Liver (tissue), 9 donors: Measurements from ENCODE around the gene SLC9A4. TPM values are rescaled to one million over a fixed set of nuclear protein-coding genes. Genes with fewer than 3 reads are reported as not detected.

Experiments
- DNase-seq: peaks from one replicate; pipeline ENCODE4 v3.0.0-alpha.2; 2017; ENCODE audit warnings: low spot score
- H3K27ac ChIP-seq, 2 donors: one replicate each; pipeline ENCODE4 v1.7.0; 2013; ENCODE audit warnings: inconsistent platforms in 2 of 2, low read length in 2 of 2, control low read depth in 1 of 2, low read depth in 1 of 2, mild to moderate bottlenecking in 1 of 2
- H3K27me3 ChIP-seq, 4 donors: one replicate each; pipeline versions ENCODE4 v1.6.1 to v1.7.0; 2013; ENCODE audit warnings: low read length in 3 of 4, inconsistent platforms in 1 of 4, mild to moderate bottlenecking in 1 of 4, moderate library complexity in 1 of 4; ENCODE audit not compliant: control insufficient read depth in 4 of 4, insufficient read depth in 4 of 4
- H3K36me3 ChIP-seq, 4 donors: one replicate each; pipeline versions ENCODE4 v1.6.1 to v1.7.0; 2013; ENCODE audit warnings: low read length in 3 of 4, mild to moderate bottlenecking in 3 of 4, low read depth in 1 of 4, moderate library complexity in 1 of 4; ENCODE audit not compliant: control insufficient read depth in 4 of 4, insufficient read depth in 3 of 4
- H3K4me1 ChIP-seq, 4 donors: one replicate each; pipeline versions ENCODE4 v1.6.1 to v1.7.0; 2013; ENCODE audit warnings: low read length in 3 of 4, mild to moderate bottlenecking in 3 of 4, moderate library complexity in 1 of 4; ENCODE audit not compliant: control insufficient read depth in 4 of 4, insufficient read depth in 4 of 4
- H3K4me3 ChIP-seq, 3 donors: one replicate each; pipeline versions ENCODE4 v1.6.1 to v1.7.0; 2013; ENCODE audit warnings: low read length in 3 of 3, control low read depth in 1 of 3, low read depth in 1 of 3, mild to moderate bottlenecking in 1 of 3
- H3K9ac ChIP-seq, 2 donors: one replicate each; pipeline ENCODE4 v1.7.0; 2013; ENCODE audit warnings: low read length in 2 of 2, mild to moderate bottlenecking in 2 of 2, moderate library complexity in 2 of 2, control low read depth in 1 of 2, low read depth in 1 of 2
- H3K9me3 ChIP-seq, 4 donors: one replicate each; pipeline versions ENCODE4 v1.6.1 to v1.7.0; 2013; ENCODE audit warnings: low read length in 3 of 4; ENCODE audit not compliant: control insufficient read depth in 4 of 4
- FOXA1 ChIP-seq: IDR thresholded peaks from 2 replicates; pipeline ENCODE4 v1.6.1; 2016; ENCODE audit warnings: antibody characterized with exemption
- GABPA ChIP-seq, 2 donors: IDR thresholded peaks in 1 of 2; conservative IDR thresholded peaks in 1 of 2; 2 replicates each; pipeline ENCODE4 v1.6.1; 2016; ENCODE audit warnings: antibody characterized with exemption in 2 of 2, mild to moderate bottlenecking in 1 of 2, moderate library complexity in 1 of 2
- HNF4G ChIP-seq: IDR thresholded peaks from 2 replicates; pipeline ENCODE4 v1.6.1; 2016; ENCODE audit warnings: antibody characterized with exemption
- NR2F2 ChIP-seq: IDR thresholded peaks from 2 replicates; pipeline ENCODE4 v1.6.1; 2016; ENCODE audit warnings: antibody characterized with exemption
- RAD21 ChIP-seq, 2 donors: IDR thresholded peaks; 2 replicates each; pipeline ENCODE4 v1.6.1; 2016; ENCODE audit warnings: antibody characterized with exemption in 2 of 2, mild to moderate bottlenecking in 2 of 2
- RXRA ChIP-seq, 2 donors: IDR thresholded peaks; 2 replicates each; pipeline ENCODE4 v1.6.1; 2017 to 2018; ENCODE audit warnings: antibody characterized with exemption in 2 of 2, mild to moderate bottlenecking in 1 of 2
- TAF1 ChIP-seq: conservative IDR thresholded peaks from 2 replicates; pipeline ENCODE4 v1.6.1; 2016; ENCODE audit warnings: antibody characterized with exemption, mild to moderate bottlenecking
- YY1 ChIP-seq: IDR thresholded peaks from 2 replicates; pipeline ENCODE4 v1.6.1; 2016; ENCODE audit warnings: antibody characterized with exemption, mild to moderate bottlenecking
- WGBS: extraction: QIAGEN DNeasy Blood & Tissue Kit; methylation state at CpG from one replicate; pipeline ENCODE4 v1.1.7; 2013; 5-methylcytosine and 5-hydroxymethylcytosine counted together
- polyA plus RNA-seq, 2 donors: library from polyadenylated mRNA; stranded (reverse) in 1 of 2; unstranded in 1 of 2; fragments of 200-250 nt in 1 of 2; fragments of >200 nt in 1 of 2; fragmentation: Nextera tagmentation in 1 of 2; extraction: Ambion mirVana in 1 of 2; gene quantifications; one replicate each; pipeline versions ENCODE4 v1.2.1 to v1.2.3, GENCODE V29; 2013 to 2015
- total RNA-seq, 2 donors: library from RNA; depleted of rRNA; stranded (reverse); fragments of >200 nt; gene quantifications; one replicate each; pipeline ENCODE4 v1.2.3, GENCODE V29; 2014
- TF ChIP-seq, protein P1 (sequence below): IDR thresholded peaks from 2 replicates; pipeline ENCODE4 v1.6.1; 2016; ENCODE audit warnings: antibody characterized with exemption
- TF ChIP-seq, protein P2 (sequence below): IDR thresholded peaks from 2 replicates; pipeline ENCODE4 v1.6.1; 2016; ENCODE audit warnings: antibody characterized with exemption
- TF ChIP-seq, protein P3 (sequence below): IDR thresholded peaks from 2 replicates; pipeline ENCODE4 v1.6.1; 2016; ENCODE audit warnings: antibody characterized with exemption, mild to moderate bottlenecking
- donor health status: healthy.
- donor health status: healthy.
- donor health status: healthy.
- donor health status: healthy.
- donor health status: healthy.

Gene SLC9A4
- total and polyA plus RNA-seq, 4 donors, result not detected

DNA sequence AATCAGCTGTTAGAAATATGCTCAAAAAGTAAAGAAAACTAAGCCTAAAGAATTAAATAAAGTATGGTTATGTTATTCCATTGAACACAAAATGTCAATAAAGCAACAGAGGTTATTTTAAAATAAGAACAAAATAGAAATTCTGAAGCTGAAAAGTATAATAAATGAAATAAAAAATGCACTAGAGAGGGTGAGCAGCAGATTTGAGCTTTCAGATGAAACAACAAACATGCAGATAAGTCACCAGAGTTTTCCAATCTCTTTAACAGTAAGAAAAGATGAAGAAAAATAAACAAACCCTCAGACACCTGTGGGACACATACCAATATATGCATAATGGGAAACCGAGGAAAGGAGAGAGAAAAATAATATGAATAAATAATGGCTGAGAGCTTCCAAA lies 76.0 kb downstream of the SLC9A4 start:
- H3K9me3 ChIP-seq, result peaks cover 3 to 12% (median 7%) of the 10 kb centered on the region in 4 donors
- TF ChIP-seq, protein P1, sequence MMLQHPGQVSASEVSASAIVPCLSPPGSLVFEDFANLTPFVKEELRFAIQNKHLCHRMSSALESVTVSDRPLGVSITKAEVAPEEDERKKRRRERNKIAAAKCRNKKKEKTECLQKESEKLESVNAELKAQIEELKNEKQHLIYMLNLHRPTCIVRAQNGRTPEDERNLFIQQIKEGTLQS, result no peak
- TF ChIP-seq RXRA (IDR thresholded peaks at IDR 0.05) (no peak), HNF4G (no peak)
- TF ChIP-seq, protein P2, sequence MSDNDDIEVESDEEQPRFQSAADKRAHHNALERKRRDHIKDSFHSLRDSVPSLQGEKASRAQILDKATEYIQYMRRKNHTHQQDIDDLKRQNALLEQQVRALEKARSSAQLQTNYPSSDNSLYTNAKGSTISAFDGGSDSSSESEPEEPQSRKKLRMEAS, result no peak
- no peak overlapping the region for H3K9ac ChIP-seq
- 75% methylated on average over 1 of the region's 1 CpG for WGBS
- no peak overlapping the region for H3K4me3 ChIP-seq
- peaks cover 0 to 2% (median 0%) of the 10 kb centered on the region in 4 donors for H3K27me3 ChIP-seq
- H3K27ac ChIP-seq, result no peak overlapping the region
- no peaks in the 10 kb centered on the region for H3K4me1 ChIP-seq
- H3K36me3 ChIP-seq, result no peaks in the 10 kb centered on the region
- no peak for DNase-seq

DNA sequence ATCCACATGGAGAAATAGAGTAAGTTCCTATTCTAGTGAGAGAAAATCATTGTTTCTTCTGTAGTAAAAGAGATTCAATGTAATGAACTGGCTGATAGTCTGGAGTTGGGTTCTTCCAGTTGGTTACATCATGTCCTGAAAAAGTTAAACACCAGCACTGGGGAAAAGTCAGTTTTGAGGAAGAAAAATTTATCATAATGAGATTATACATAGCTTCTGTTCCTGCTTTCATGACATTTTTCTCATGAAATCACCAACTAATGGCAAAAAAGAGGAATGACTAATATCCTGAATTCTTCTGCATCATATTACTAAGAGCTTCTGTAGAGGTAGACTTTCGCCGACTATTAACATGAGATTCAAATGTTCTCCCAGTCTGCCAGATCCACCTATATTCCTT lies 77.1 kb downstream of the SLC9A4 start:
- 95% methylated on average over 2 of the region's 2 CpGs for WGBS
- Histone ChIP-seq H3K4me1 (no peaks in the 10 kb centered on the region), H3K27me3 (no peaks in the 10 kb centered on the region), H3K9ac (no peak overlapping the region), H3K36me3 (no peaks in the 10 kb centered on the region), H3K27ac (no peak overlapping the region), H3K4me3 (no peak overlapping the region), H3K9me3 (peaks cover 3 to 12% (median 7%) of the 10 kb centered on the region in 4 donors)
- TF ChIP-seq RAD21 (IDR thresholded peaks at IDR 0.05) (no peak), FOXA1 (no peak), YY1 (no peak), HNF4G (no peak), TAF1 (no peak), NR2F2 (no peak)
- DNase-seq, result no peak

DNA sequence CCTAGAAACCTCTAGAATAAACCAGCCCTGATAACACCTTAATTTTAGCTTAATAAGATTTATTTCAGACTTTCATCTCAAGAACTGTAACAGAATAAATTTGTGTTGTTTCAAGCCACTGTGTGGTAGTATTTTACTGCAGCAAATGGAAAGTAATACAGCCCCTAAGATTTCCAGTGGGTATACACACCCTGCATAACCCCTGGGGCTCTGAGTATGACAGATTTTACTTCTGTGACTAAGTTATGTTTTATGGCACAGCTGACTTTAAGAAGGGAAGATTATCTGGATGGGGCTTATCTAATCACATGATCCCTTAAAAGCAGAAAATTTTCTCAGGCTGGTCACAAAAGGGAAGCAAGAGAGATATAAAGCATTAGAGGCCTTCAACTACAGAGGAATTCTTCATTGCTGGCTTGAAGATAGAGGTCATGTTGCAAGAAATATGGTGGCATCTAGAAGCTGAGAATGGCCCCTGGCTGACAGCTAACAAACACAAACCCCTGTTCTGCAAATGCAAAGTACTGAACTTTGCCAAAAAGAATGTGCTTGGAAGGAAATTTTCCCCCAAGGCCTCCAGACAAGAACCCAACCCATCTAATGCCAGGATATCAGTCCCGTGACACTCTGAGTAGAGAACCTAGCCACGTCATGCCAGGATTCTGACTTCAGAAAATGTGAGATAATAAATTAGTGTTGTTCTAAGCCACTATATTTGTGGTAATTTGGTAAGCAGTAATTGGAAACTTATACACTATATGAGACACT lies 78.5 kb downstream of the SLC9A4 start:
- Histone ChIP-seq H3K27ac (no peak overlapping the region), H3K4me1 (no peaks in the 10 kb centered on the region), H3K27me3 (no peaks in the 10 kb centered on the region), H3K36me3 (no peaks in the 10 kb centered on the region), H3K4me3 (no peak overlapping the region), H3K9ac (no peak overlapping the region), H3K9me3 (peaks cover 3 to 12% (median 7%) of the 10 kb centered on the region in 4 donors)
- 83% methylated on average over 2 of the region's 2 CpGs for WGBS
- TF ChIP-seq, protein P3, sequence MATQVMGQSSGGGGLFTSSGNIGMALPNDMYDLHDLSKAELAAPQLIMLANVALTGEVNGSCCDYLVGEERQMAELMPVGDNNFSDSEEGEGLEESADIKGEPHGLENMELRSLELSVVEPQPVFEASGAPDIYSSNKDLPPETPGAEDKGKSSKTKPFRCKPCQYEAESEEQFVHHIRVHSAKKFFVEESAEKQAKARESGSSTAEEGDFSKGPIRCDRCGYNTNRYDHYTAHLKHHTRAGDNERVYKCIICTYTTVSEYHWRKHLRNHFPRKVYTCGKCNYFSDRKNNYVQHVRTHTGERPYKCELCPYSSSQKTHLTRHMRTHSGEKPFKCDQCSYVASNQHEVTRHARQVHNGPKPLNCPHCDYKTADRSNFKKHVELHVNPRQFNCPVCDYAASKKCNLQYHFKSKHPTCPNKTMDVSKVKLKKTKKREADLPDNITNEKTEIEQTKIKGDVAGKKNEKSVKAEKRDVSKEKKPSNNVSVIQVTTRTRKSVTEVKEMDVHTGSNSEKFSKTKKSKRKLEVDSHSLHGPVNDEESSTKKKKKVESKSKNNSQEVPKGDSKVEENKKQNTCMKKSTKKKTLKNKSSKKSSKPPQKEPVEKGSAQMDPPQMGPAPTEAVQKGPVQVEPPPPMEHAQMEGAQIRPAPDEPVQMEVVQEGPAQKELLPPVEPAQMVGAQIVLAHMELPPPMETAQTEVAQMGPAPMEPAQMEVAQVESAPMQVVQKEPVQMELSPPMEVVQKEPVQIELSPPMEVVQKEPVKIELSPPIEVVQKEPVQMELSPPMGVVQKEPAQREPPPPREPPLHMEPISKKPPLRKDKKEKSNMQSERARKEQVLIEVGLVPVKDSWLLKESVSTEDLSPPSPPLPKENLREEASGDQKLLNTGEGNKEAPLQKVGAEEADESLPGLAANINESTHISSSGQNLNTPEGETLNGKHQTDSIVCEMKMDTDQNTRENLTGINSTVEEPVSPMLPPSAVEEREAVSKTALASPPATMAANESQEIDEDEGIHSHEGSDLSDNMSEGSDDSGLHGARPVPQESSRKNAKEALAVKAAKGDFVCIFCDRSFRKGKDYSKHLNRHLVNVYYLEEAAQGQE, result no peak
- TF ChIP-seq RXRA (IDR thresholded peaks at IDR 0.05), result no peak
- TF ChIP-seq, protein P2, result no peak
- TF ChIP-seq NR2F2, result no peak
- no peak for TF ChIP-seq HNF4G
- TF ChIP-seq GABPA (IDR thresholded peaks at IDR 0.05 in 1 of 2, conservative IDR thresholded peaks at IDR 0.05 in 1 of 2), result no peak
- DNase-seq, result no peak
